GM19351 (cell line): Measurements from ENCODE around the gene DNAJC12.
A peak's percentile ranks its signal among the peaks of the same experiment; 100 is the strongest.
"Not testable (repeated sequence)": the region's sequence is repeated elsewhere in the genome, so short reads cannot be mapped to it uniquely, and the experiment has no call there.

Experiments used
- ATAC-seq: cut with Tn5 transposase; IDR thresholded peaks from one replicate; pipeline ENCODE4 v1.9.1; 2021; ENCODE audit warnings: mild to moderate bottlenecking, moderate library complexity; ENCODE audit not compliant: unreplicated experiment

Gene DNAJC12

DNA sequence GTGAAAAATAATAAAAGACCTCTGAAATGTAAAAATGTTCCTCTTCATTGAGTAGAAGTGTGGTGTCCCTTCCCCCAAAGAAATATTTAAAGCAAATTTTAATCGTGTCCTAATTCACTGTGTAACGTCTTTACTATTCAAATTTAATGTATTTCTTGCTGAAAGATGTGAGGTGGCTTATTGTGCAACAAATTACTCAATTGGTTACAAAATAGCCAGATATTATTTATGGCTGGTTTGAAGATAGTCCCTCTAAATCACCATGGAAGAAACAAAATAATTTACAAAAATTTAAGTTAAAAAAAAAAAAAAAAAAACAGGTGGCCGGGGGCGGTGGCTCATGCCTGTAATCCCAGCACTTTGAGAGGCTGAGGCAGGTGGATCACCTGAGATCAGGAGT, 43.7 kb downstream of the DNAJC12 start:
- ATAC-seq, result no peak

DNA sequence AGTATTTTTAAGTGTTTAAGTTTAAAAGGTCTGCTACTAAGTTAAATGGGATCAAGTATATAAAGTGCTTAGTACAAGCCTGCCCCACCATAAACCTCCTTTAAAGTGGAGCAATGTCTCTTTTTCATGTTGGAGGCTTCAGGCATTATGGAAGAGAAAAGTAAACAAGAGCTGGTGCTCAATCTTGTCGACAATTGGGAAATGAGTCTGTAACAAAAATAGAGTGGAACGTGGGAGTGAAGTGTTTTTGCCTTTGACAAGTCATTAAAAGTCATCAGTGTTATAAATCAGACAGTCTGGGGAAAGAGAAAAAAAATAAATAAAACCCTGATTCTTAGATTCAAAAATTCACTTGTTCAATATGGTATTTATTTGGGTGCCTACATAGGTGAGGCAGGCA, 44.7 kb downstream of the DNAJC12 start:
- no peak for ATAC-seq

DNA sequence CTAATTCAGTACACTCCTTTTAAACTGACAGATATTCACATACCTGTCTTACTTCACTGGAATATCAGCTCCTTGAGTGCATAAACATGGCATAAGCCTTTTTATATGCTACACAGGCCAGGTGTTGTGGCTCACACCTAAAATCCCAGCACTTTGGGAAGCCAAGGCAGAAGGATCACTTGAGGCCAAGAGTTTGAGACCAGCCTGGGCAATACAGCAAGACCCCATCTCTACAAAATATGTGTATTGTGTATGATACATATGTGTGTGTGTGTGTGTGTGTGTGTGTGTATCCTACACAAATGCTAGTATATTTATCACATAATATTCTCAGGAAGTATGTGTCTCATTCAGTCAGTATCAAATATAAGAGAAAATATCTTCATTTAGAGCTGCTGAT, 45.3 kb downstream of the DNAJC12 start:
- ATAC-seq, result no peak

DNA sequence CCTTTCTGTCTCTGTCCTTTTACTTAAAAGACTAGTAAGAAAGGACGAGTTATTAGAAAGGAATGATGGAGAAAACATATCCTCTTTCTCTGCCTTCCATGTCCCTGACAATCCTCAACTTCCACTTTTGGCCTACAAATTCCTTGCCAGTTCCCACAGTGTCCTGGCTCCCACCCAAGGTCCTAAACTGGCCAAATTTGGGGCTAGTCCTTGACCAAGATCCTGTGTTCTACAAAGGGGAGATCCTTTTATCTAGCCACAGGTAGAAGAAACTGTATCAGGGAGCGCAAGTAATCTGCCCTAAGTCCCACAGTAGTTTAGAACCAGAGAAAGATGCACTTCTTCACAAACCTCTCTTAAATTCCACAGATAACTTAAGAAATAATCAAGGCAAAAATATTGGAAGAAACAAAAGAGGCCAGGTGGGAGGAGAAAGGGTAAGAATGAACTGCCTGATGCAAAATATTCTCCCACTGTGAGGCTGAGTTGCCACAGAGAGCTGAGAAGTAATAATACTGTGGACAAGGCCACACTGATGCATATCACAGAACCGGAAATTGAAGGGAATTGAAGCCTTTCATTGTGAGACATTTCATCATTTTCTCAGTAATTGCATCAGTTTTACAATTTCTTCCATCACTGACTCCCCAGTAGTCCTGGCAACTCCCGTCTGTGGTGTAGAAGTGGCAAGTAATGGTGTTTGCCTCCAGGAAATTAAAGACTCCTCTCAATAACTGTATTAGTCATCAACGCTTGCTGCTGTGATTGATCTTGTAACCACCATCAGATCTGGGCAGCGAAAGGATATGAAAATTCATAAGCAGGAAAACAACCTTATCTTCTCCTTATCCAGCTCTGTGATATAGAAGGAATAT, 47.2 kb downstream of the DNAJC12 start:
- ATAC-seq, result peak; percentile 58

DNA sequence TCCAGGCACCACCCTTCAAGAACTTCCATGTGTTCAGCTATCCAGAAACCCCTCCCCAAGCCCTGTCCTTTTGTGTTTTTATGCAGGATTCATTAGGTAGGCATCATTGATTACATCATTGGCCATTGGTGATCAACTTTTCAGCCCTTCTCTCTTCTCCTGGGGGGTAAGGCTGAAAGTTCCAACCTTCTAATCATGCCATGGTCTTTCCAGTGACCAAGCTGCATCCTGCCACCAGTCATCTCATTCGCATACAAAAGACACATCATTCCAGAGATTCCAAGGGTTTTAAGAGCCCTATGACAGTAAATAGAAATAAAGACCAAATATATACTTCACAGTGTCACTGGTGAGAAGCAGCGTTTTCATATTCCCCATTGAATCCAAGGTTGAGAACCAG, 48.2 kb downstream of the DNAJC12 start:
- no peak for ATAC-seq

DNA sequence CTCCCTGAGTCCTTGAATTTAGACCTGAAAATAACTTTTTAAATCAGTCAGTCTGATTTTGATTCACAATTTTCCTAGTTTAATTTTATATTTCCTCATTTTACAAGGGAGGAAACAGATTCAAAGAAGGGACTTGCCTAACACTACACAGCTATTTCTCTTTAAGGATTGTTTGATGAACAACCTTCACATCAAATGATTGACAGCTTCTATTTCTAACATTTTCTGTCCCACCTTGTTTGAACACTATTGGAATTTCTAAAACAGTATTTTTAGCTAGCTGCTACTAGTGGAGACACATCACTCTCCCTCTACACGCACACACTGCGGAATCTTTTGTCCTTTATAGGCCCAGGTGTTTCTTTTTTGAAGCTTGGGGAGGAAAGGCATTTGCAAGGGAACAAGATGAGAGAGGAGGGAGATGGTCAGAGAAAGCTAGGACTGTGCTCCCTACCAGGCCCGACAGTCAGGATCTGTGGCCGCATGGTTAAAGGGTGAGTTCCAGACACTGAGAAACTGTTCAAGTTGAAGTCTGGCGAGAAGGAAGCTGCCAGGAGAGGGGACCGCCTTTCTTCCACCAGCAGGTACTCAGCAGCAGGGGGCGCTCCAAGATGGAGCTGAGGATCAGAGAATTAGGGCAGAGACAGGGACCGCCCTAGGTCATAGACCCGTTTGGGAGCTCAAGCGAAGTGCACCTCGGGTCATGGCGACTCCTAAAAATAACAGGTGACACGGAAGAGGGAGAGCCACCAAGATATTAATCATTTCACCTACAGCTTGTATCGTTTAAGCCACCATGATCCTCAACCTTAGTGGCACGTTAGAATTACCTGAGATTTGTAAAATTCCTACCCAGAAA, 49.7 kb downstream of the DNAJC12 start:
- peak; percentile 63 for ATAC-seq

DNA sequence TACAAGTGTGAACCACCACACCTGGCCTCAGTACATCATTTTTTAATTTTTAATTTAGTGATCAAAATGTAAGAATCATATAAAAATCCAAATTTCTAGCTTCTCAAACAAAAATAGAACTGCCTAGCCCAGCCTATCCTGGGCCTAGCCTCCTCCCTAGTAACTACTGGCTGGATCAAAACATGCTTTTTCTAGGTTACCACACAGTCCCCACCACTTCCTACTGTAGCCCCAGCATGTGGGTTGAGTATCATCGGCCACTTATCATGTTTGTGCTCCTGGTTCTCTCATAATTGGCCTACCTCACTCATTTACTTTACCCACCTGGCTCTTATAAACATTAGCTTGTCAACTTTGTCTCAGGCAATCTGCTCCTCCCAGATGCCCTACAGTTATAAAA, 52.9 kb downstream of the DNAJC12 start:
- ATAC-seq, result no peak

DNA sequence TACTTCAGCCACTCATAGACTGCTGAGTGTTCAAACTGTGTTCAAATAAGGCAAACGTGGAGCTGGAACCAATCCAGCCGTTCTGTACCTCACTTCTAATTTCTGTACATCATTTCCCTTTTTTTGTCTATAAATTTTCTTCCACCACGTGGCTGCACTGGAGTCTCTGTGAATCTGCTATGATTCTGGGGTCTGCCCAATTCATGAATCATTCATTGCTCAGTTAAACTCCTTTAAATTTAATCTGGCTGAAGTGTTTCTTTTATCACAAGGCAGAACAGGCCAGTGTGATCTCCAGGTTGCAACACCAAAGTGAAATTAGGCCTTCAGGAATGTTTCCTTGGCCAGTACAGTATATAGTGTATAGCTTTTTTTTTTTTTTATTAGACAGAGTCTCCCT, 53.5 kb downstream of the DNAJC12 start:
- no peak for ATAC-seq

DNA sequence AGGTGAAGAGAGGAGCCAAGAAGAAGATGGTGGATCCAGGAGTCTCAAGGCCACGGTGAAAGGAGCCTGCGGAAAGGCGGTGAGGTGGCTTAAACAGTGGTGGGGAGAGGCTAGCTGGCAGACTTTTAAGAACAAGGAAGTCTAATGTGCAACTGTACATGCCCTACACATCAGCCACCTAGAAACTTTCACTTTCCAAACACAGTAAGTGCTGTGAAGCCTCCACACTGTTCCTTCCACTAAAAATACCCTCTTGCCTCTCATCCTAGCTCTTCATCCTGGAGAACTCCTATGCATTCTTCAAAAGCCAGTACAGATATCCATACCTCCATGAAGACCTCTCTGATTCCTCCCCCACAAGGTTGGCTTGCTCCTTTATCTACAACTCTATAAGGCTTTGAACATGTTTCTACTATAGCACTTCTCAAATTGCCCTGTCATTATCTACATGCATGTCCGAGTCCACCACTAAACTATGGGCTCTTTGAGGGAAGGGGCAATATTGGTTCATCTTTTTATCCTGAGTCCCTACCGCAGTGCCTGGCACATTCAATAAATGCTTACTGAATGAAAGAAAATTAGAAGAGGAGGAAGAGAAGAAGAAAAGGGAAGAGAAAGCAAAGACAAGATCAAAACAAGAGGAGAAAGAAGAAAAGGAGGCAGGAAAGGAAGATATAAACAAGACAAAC, 54.2 kb downstream of the DNAJC12 start:
- peak; percentile 37 for ATAC-seq

DNA sequence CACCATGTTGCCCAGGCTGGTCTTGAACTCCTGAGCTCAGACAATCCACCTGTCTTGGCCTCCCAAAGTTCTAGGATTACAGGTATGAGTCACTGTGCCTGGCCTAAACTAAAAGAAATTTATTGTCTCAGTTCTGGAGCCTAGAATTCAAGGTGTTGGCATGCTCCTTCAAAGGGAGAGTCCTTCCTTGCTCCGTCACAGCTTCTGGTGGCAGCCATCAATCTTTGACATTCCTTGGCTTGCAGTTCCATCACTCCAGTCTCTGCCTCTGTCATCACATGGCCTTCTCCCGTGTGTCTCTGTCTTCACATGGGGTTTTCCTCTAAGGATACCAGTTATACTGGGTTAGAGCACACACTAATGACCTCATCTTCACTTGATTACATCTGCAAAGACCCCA, 55.5 kb downstream of the DNAJC12 start:
- ATAC-seq, result no peak

DNA sequence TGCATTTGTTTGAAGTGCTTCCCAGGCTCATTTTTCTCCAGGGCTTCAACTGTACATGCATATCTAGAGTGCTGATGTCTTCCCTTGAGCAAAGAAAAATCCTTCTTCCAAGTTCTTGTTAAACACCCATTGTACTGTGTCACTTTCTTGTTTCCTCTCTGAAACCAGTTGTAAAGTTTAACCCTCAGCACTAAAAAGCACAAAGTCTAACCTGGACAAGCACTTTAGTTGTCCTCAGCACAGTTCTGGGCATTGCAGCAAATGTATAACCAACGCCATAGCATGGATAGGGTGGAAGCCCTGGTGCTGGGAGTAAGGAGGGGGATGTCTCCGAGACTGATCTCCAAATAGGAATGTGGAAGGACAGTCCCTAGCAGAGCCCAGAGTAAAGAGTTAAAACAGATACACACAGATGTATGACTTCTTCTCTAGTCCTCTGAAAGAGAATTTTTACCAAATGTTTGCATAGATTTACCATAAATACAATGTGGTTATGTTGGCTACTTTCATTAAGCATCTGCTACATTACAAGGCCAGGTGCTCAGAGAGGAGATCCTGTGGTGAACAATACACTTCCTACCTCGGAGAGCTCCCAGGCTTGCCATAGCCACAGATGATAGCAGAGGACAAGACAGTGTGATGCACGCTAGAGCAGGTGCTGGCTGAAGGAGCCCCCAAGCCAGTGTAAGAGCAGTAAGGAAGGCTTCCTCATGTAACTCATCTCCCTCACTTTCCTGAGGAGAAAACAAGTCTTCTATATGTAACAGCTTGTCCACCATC, 57.0 kb downstream of the DNAJC12 start:
- ATAC-seq, result peak; percentile 71

DNA sequence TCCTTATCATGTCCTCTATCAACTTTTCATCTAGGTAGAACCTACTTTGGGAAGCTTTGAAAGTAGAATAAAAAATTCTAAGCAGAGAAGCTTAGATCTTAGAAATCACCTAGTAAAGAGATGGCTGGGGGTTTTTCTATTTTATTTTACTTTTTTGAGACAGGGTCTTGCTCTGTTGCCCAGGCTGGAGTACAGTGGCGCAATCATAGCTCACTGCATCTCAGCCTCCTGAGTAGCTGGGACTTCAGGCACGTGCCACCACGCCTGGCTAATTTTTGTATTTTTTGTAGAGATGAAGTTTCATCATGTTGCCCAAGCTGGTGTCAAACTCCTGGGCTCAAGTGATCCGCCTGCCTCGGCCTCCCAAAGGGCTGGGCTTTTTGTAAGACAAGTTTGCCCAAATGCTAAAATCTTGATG, 57.8 kb downstream of the DNAJC12 start:
- ATAC-seq, result not testable (repeated sequence)

DNA sequence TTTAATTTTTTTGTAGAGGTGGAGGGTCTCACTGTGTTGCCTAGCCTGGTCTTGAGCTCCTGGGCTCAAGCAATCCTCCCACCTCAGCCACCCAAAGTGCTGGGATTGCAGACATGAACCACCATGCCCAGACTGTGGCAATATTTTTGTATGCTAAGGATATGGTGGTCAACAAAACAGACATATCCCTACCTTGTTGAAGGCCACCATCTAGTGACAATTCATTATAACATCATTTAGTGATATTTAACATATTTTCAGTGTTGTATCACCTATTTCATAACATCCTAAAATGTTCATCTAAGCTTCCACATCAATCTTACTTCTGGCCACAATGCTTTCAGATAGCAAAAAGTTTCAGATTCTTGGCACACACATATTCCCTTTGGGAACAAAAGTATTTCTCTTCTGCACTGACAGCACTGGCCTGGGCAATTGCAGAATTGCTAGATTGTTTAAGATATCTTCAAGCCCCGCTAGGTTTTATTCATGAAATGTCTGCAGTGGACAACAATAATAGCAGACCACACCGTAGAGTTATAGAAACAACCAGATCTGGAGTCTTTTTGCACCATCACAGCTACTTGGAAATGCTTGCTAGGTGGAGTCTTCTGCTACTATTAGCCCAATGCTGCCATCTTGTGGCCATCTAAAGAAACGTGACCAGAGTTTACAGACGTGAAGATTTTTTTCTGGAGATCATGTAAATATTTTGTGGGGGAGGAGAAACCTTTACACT, 58.4 kb downstream of the DNAJC12 start:
- ATAC-seq, result peak; percentile 35

DNA sequence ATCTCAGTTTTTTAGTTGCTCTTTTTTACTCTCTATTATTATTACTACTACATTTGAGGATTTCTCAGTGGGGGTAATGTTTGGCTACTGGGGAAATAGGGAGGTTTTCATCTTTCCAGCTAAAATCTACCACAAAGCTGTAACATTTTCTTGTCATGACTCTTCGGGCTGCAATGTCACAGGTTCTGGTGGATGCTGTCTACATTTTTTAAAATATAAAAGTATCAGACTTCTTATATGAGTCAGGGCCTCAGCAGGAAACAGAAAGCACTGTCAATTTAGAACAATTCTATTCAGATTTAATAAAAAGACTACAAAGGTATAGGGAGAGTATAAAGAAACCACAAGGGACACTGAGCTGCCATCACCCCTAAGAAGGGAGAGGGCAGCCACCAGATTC, 61.6 kb downstream of the DNAJC12 start:
- ATAC-seq, result no peak

DNA sequence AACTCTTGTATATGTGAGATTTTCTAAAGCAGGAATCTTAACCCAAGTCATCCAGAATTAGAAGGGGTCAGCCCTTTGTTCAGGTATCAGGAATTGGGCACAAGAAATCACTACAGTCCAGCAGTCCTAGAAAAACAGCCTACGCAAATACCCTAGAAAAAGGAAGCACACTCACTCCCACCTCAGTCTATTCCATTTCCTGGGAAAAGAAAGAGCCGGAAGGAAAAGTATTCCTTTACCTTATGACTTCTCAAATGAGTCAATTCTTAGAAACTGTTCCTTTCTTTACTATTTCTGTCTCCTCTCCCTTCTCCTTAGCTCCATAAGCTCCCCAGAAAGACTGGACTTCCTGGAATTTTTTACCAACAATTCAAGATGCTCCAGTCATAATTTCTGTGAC, 62.7 kb downstream of the DNAJC12 start:
- no peak for ATAC-seq

DNA sequence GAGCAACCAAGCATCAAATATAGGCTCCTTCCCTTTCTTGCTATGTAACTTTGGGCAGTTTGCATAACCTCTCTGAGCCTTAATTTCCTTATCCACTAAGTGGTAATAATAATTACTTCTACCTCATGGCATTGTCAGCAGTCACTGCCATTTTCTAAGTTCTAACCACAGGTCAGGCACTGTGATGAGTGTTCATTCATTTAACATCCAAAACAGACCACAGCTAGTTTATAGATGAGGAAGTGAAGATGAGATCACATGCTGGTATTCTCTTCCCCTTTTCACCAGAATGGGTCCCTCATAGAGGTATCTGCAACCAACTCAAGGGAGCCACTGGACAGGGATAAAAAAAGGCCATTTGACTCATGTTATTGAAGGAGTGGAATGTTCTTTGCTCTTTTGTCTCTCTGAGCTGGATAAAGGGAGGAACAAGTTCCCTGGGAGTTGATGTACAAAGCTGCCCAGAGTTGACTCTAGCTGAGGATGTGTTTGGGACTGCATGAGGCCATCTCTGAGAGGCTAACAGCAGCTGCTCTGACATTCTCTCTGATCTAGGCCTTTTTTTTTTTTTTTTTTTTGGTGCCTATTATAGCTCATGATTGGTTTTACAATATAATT, 65.0 kb downstream of the DNAJC12 start:
- peak; percentile 90 for ATAC-seq

DNA sequence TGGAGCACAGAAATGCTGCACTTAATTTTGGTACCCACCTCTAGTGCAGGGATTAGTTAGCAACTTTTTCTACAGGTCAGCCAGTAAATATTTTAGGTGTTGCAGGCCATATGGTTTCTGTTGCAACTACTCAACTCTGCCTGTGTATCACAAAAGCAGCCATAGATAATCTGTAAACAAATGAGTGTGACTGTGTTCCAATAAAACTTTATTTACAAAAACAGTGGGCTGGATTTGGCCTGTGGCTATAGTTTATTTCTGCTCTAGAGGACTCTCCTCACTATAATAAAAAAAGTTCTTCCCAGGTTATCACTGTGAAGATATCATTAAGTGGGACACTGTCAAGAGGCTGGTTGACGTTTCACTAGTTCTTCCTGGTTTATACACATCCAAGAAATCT, 65.8 kb downstream of the DNAJC12 start:
- ATAC-seq, result no peak

DNA sequence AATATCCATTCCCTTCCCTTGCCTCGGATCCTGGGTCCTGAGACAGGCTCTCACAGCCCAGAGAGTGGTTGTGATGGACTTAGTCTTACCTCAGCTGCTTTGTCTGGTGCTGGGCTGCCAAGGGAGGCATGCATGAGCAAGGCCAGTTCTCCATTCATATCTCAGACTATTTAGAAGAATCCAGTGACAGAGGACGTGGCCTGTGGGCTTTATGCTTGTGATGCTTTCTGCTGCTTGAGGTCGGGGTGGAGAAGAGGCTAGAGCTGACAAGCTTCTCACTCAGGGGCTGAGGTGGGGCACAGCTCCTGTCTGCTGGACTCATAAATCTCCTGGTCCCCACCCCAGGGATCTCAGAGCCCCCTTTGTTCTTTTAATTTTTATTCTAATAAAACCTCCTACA, 66.8 kb downstream of the DNAJC12 start:
- ATAC-seq, result no peak

DNA sequence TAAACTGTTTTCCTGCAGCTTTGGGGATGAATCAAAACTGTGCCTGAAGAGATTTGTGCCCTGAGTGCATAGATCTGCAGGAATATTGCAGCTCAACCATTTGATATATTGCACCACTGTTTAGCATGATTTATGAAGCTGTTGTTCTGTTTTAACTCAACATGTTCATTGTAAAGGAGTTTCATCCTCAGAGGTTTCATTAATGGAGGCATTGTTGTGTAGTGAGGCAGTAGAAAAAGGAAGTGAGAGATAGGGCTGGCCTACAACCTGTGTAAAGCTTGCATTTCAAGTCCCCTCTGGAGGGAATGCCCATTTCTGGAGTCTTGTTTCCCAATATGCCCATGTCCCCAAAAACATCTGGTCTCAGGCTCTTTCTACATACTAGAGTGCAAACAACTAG, 67.5 kb downstream of the DNAJC12 start:
- peak; percentile 58 for ATAC-seq

DNA sequence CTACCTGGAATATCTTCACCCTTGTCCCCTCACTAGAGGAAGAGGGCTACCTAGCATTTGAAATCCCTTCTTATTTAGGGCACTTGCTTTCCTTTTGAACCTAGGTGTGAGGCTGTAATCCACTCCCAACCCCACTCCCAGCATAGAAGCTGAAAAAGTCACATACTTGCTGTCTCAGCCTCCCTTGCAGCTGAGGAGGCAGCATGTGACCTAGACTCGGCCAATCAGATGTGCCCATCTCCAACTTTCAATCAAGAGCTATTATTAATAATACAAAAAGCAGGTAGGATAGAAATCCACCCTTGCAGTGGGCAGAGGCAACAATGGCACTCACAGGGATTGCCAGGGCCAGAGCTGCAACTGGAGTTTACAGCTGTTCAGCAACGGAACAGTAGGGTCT, 70.7 kb downstream of the DNAJC12 start:
- no peak for ATAC-seq
